H1 (cell line): ENCODE data around the gene MAGI2. TPM values are rescaled to one million over a fixed set of nuclear protein-coding genes. Genes with fewer than 3 reads are reported as not detected.

Experiments
- CTCF ChIA-PET: fragments of 300-600 bp; sonication (Branson Sonifier 250); formaldehyde crosslinking; loops from one replicate; lab custom pipeline; 2021; ENCODE audit not compliant: partially characterized antibody; lab: Charles Lee
- POLR2A ChIA-PET: fragments of 300-600 bp; sonication (Branson Sonifier 250); formaldehyde crosslinking; loops from one replicate; lab custom pipeline; 2021; ENCODE audit warnings: inconsistent platforms; ENCODE audit not compliant: partially characterized antibody; lab: Charles Lee
- DNase-seq, 2 experiments: peaks; one replicate each; pipeline versions ENCODE4 v3.0.0 to v3.0.0-alpha.2; 2010 to 2022; ENCODE audit warnings: low spot score in 2 of 2, low read depth in 1 of 2, mixed read lengths in 1 of 2
- FAIRE-seq: peaks from 2 replicates; lab custom pipeline; 2011; peaks lifted over from hg19 to GRCh38; lab: Jason Lieb, UNC
- H2AFZ ChIP-seq: 2 replicates; pipeline ENCODE4 v1.8.1; 2012; ENCODE audit warnings: low read length, inconsistent platforms
- H2AK5ac ChIP-seq: 2 replicates; pipeline ENCODE4 v1.6.1; 2013; ENCODE audit warnings: low read depth, low read length
- H2BK120ac ChIP-seq: replicated peaks from 2 replicates; pipeline ENCODE3; 2013; ENCODE audit warnings: low read depth, low read length, inconsistent platforms
- H2BK12ac ChIP-seq: 2 replicates; pipeline ENCODE4 v1.6.1; 2013; ENCODE audit warnings: low read depth, low read length
- H2BK15ac ChIP-seq: 2 replicates; pipeline ENCODE4 v1.6.1; 2013; ENCODE audit warnings: low read length
- H2BK20ac ChIP-seq: 2 replicates; pipeline ENCODE4 v1.6.1; 2013; ENCODE audit warnings: low read length
- H2BK5ac ChIP-seq: 2 replicates; pipeline ENCODE4 v1.6.1; 2013; ENCODE audit warnings: low read depth, low read length
- H3K14ac ChIP-seq: 2 replicates; pipeline ENCODE4 v1.6.1; 2013; ENCODE audit warnings: inconsistent platforms; ENCODE audit not compliant: insufficient read length
- H3K18ac ChIP-seq: 2 replicates; pipeline ENCODE4 v1.6.1; 2013; ENCODE audit warnings: low read length; ENCODE audit errors: extremely low read depth
- H3K23ac ChIP-seq: 2 replicates; pipeline ENCODE4 v1.6.1; 2013; ENCODE audit warnings: inconsistent platforms; ENCODE audit not compliant: insufficient read length
- H3K23me2 ChIP-seq: 2 replicates; pipeline ENCODE4 v1.6.1; 2013; ENCODE audit warnings: low read depth, low read length
- H3K27ac ChIP-seq: 2 replicates; pipeline ENCODE4 v1.6.1; 2011; ENCODE audit warnings: low read depth, low read length, inconsistent platforms
- H3K27me3 ChIP-seq, 4 experiments: replicated peaks in 1 of 4; 1 replicate in 1 of 4; 2 replicates in 3 of 4; pipeline versions ENCODE4 v1.6.1 to v1.8.1; 2011 to 2013; ENCODE audit warnings: low read length in 3 of 4, mild to moderate bottlenecking in 3 of 4, inconsistent platforms in 2 of 4, mixed read lengths in 2 of 4, moderate library complexity in 1 of 4; ENCODE audit not compliant: control insufficient read depth in 3 of 4, insufficient read depth in 3 of 4; ENCODE audit errors: extremely low read depth in 1 of 4
- H3K36me3 ChIP-seq, 4 experiments: 2 replicates each; pipeline versions ENCODE4 v1.6.1 to v1.8.1; 2011 to 2013; ENCODE audit warnings: mild to moderate bottlenecking in 4 of 4, low read length in 3 of 4, moderate library complexity in 2 of 4, control low read depth in 1 of 4, inconsistent platforms in 1 of 4; ENCODE audit not compliant: insufficient read depth in 4 of 4, control insufficient read depth in 2 of 4
- H3K4ac ChIP-seq: replicated peaks from 2 replicates; pipeline ENCODE3; 2013; ENCODE audit warnings: low read length, low read depth, mixed read lengths, inconsistent platforms; ENCODE audit not compliant: insufficient read length
- H3K4me1 ChIP-seq, 4 experiments: replicated peaks in 1 of 4; 1 replicate in 1 of 4; 2 replicates in 3 of 4; pipeline versions ENCODE4 v1.6.1 to v1.8.1; 2011 to 2013; ENCODE audit warnings: low read length in 3 of 4, inconsistent platforms in 2 of 4, mixed read lengths in 1 of 4; ENCODE audit not compliant: insufficient read depth in 4 of 4, control insufficient read depth in 3 of 4
- H3K4me2 ChIP-seq, 2 experiments: 2 replicates each; pipeline versions ENCODE4 v1.6.1 to v1.8.1; 2011 to 2013; ENCODE audit warnings: low read depth in 2 of 2, low read length in 2 of 2, control low read depth in 1 of 2, inconsistent platforms in 1 of 2, mild to moderate bottlenecking in 1 of 2; ENCODE audit not compliant: insufficient read depth in 1 of 2
- H3K4me3 ChIP-seq, 4 experiments: fragments of 200-600, 300-600 bp in 1 of 4; sonication (generic), shearing (Covaris generic), sonication (Bioruptor Twin) in 1 of 4; 2 replicates each; pipeline versions ENCODE4 v1.5.1 to v1.8.1; 2011 to 2016; ENCODE audit warnings: low read length in 4 of 4, low read depth in 3 of 4, control low read depth in 2 of 4, inconsistent platforms in 2 of 4, mild to moderate bottlenecking in 2 of 4, mixed read lengths in 1 of 4, moderate library complexity in 1 of 4; ENCODE audit not compliant: insufficient read depth in 2 of 4; ENCODE audit errors: extremely low read depth in 1 of 4
- H3K56ac ChIP-seq: replicated peaks from 2 replicates; pipeline ENCODE3; 2013; ENCODE audit warnings: low read depth, mild to moderate bottlenecking, mixed read lengths, low read length, inconsistent platforms; ENCODE audit not compliant: insufficient read length
- H3K79me1 ChIP-seq: 2 replicates; pipeline ENCODE4 v1.6.1; 2013; ENCODE audit warnings: low read depth, low read length, control low read depth
- H3K79me2 ChIP-seq, 2 experiments: 2 replicates each; pipeline versions ENCODE4 v1.6.1 to v1.8.1; 2012 to 2013; ENCODE audit warnings: low read length in 2 of 2, mild to moderate bottlenecking in 2 of 2, inconsistent platforms in 1 of 2; ENCODE audit not compliant: insufficient read depth in 2 of 2, control insufficient read depth in 1 of 2
- H3K9ac ChIP-seq, 4 experiments: replicated peaks in 1 of 4; 1 replicate in 1 of 4; 2 replicates in 3 of 4; pipeline versions ENCODE4 v1.6.1 to v1.8.1; 2011 to 2013; ENCODE audit warnings: low read depth in 3 of 4, low read length in 3 of 4, control low read depth in 2 of 4, mild to moderate bottlenecking in 2 of 4, moderate library complexity in 2 of 4, inconsistent platforms in 1 of 4; ENCODE audit errors: extremely low read depth in 1 of 4
- H3K9me3 ChIP-seq, 2 experiments: 2 replicates each; pipeline versions ENCODE4 v1.6.1 to v1.8.1; 2012 to 2013; ENCODE audit warnings: mild to moderate bottlenecking in 2 of 2, moderate library complexity in 2 of 2, control low read depth in 1 of 2, inconsistent platforms in 1 of 2, low read depth in 1 of 2, low read length in 1 of 2, mixed read lengths in 1 of 2; ENCODE audit not compliant: insufficient read depth in 2 of 2
- H4K20me1 ChIP-seq, 2 experiments: replicated peaks in 1 of 2; 2 replicates each; pipeline versions ENCODE3 to v1.8.1; 2011 to 2013; ENCODE audit warnings: inconsistent platforms in 2 of 2, low read length in 2 of 2, mild to moderate bottlenecking in 1 of 2; ENCODE audit not compliant: insufficient read depth in 2 of 2, control insufficient read depth in 1 of 2
- H4K5ac ChIP-seq: 2 replicates; pipeline ENCODE4 v1.6.1; 2013; ENCODE audit warnings: low read length, low read depth, mixed read lengths, inconsistent platforms; ENCODE audit not compliant: insufficient read length
- H4K8ac ChIP-seq: 2 replicates; pipeline ENCODE4 v1.8.0; 2013; ENCODE audit warnings: mild to moderate bottlenecking, moderate library complexity, low read length, inconsistent platforms; ENCODE audit not compliant: insufficient read depth; ENCODE audit errors: extremely low read depth
- H4K91ac ChIP-seq: replicated peaks from 2 replicates; pipeline ENCODE3; 2013; ENCODE audit warnings: low read length, mixed read lengths, inconsistent platforms; ENCODE audit not compliant: insufficient read length
- ASH2L ChIP-seq: fragments of 200-600, 300-600 bp; sonication (generic); IDR thresholded peaks from one replicate; pipeline ENCODE4 v1.7.1; 2017; ENCODE audit warnings: low read length
- BRCA1 ChIP-seq: IDR thresholded peaks from 2 replicates; pipeline ENCODE4 v1.6.1; 2012; ENCODE audit warnings: low read depth, low read length, improper control_type of control experiment
- CBX8 ChIP-seq: fragments of 300-800, 300-1000 bp; sonication (generic); IDR thresholded peaks from 2 replicates; pipeline ENCODE4 v1.7.1; 2016; ENCODE audit warnings: low read depth, low read length, borderline replicate concordance
- CEBPB ChIP-seq: IDR thresholded peaks from 2 replicates; pipeline ENCODE4 v1.6.1; 2012; ENCODE audit warnings: low read depth, low read length
- EGR1 ChIP-seq: IDR thresholded peaks from 2 replicates; pipeline ENCODE4 v1.6.1; 2011; ENCODE audit warnings: low read depth, low read length, borderline replicate concordance
- EP300 ChIP-seq, 2 experiments: IDR thresholded peaks; 1 replicate in 1 of 2; 2 replicates in 1 of 2; pipeline ENCODE4 v1.6.1; 2011 to 2012; ENCODE audit warnings: low read depth in 2 of 2, low read length in 2 of 2, mild to moderate bottlenecking in 2 of 2, borderline replicate concordance in 1 of 2, inconsistent platforms in 1 of 2, moderate library complexity in 1 of 2
- KDM1A ChIP-seq: fragments of 200-600, 300-600 bp; sonication (generic); IDR thresholded peaks from 2 replicates; pipeline ENCODE4 v1.7.1; 2016; ENCODE audit warnings: mild to moderate bottlenecking, low read length, borderline replicate concordance
- RFX5 ChIP-seq: IDR thresholded peaks from 2 replicates; pipeline ENCODE4 v1.6.1; 2011; ENCODE audit warnings: low read depth, low read length, improper control_type of control experiment, borderline replicate concordance
- SP1 ChIP-seq: IDR thresholded peaks from 2 replicates; pipeline ENCODE4 v1.6.1; 2011; ENCODE audit warnings: low read depth, low read length
- SP2 ChIP-seq: IDR thresholded peaks from 2 replicates; pipeline ENCODE4 v1.6.1; 2012; ENCODE audit warnings: mild to moderate bottlenecking, low read length, inconsistent platforms
- TBP ChIP-seq: IDR thresholded peaks from 2 replicates; pipeline ENCODE4 v1.6.1; 2011; ENCODE audit warnings: low read depth, low read length, improper control_type of control experiment
- TCF12 ChIP-seq: IDR thresholded peaks from 2 replicates; pipeline ENCODE4 v1.6.1; 2011; ENCODE audit warnings: low read depth, mild to moderate bottlenecking, low read length
- TEAD4 ChIP-seq: IDR thresholded peaks from 2 replicates; pipeline ENCODE4 v1.6.1; 2012; ENCODE audit warnings: low read depth, low read length, inconsistent platforms, mixed read lengths
- WGBS, 2 experiments: shearing (Covaris generic) in 1 of 2; methylation state at CpG; one replicate each; pipeline versions ENCODE4 v1.1.6 to v1.1.7; 2013 to 2015; ENCODE audit warnings: low lambda C conversion rate in 2 of 2, mixed read lengths in 2 of 2, inconsistent platforms in 1 of 2, low coverage in 1 of 2, missing lambda C conversion rate in 1 of 2; ENCODE audit not compliant: insufficient replicate concordance in 2 of 2, insufficient coverage in 1 of 2, insufficient read length in 1 of 2; ENCODE audit errors: extremely low coverage in 1 of 2, missing lambda C conversion rate in 1 of 2; 5-methylcytosine and 5-hydroxymethylcytosine counted together
- polyA plus RNA-seq, 7 experiments: library from polyadenylated mRNA; depleted of rRNA in 3 of 7; stranded (reverse) in 5 of 7; unstranded in 2 of 7; fragments of >200 nt in 5 of 7; fragments of 200-250 nt in 2 of 7; gene quantifications; 1 replicate in 5 of 7; 2 replicates in 1 of 7; 4 replicates in 1 of 7; pipeline versions ENCODE4 v1.2.1 to v1.2.3, GENCODE V29; 2011 to 2013; ENCODE audit warnings: missing spikeins in 2 of 7, mixed read lengths in 2 of 7
- total RNA-seq: library from RNA; stranded (reverse); fragmentation: NEBNext Ultra II Directional; extraction: Animal tissue kit (Norgen Biotek cat#: 25700); gene quantifications from 2 replicates; pipeline ENCODE4 v1.2.1, GENCODE V29; 2021
- TF ChIP-seq, protein P1 (sequence below): IDR thresholded peaks from 2 replicates; pipeline ENCODE4 v1.6.1; 2012; ENCODE audit warnings: low read length, inconsistent platforms

The MAGI2 gene
- total and polyA plus RNA-seq, 2 of the 8 experiments (the other 6 are each of a cell fraction or from before 2014, with no cell fraction given) = 6.0 to 27.3 TPM

DNA sequence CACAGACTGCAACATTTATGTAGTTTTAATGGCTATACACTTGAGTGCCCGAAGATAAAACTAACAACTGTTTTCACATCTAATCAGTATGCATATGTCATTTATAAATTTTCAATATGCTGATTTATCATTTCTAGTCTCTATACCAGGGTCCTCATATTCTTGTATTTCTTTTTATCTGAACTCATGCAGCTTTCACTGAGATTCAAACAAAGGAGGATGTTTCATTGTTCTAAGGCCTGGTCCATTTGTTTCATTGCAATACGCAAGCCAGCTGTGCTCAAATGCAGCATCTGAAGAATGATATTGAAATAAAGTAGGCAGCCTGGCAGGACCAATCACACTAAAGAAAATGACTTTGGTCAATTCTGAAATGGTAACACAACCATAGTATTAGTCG is 31.7 kb downstream of the MAGI2 start:
- ChIA-PET POLR2A (no interaction called here), CTCF (interaction anchor here (1.2 kb wide), 1 partner anchor 123 kb away, joined by 3 read pairs; no protein-coding TSS in a partner anchor)
- no peak overlapping the region for H4K5ac ChIP-seq
- H3K79me1 ChIP-seq = no peaks in the 10 kb centered on the region
- no peaks in the 10 kb centered on the region for H4K20me1 ChIP-seq
- H3K23me2 ChIP-seq = no peaks in the 10 kb centered on the region; the same call in 1 of the 2 replicates
- H3K27me3 ChIP-seq = no peaks in the 10 kb centered on the region
- no peaks in the 10 kb centered on the region for H3K9me3 ChIP-seq
- no peak overlapping the region for H3K18ac ChIP-seq
- no peak overlapping the region for H2BK20ac ChIP-seq
- no peak overlapping the region for H3K4me3 ChIP-seq
- no peak overlapping the region for H3K14ac ChIP-seq
- H3K56ac ChIP-seq = no peak overlapping the region
- H3K4me1 ChIP-seq = no peaks in the 10 kb centered on the region
- WGBS, 2 experiments = 94% methylated on average over 3 of the region's 3 CpGs; no CpG with 5 or more reads in 1 of the 2 experiments
- FAIRE-seq (no peak), DNase-seq (no peak)
- H3K27ac ChIP-seq = no peak overlapping the region
- no peaks in the 10 kb centered on the region for H3K79me2 ChIP-seq
- H3K4me2 ChIP-seq = no peak overlapping the region
- H4K91ac ChIP-seq = no peak overlapping the region
- no peak overlapping the region for H2BK15ac ChIP-seq
- H2BK5ac ChIP-seq = no peak overlapping the region
- H4K8ac ChIP-seq = no peak overlapping the region
- H3K36me3 ChIP-seq = no peaks in the 10 kb centered on the region
- no peak overlapping the region for H2BK120ac ChIP-seq
- no peak overlapping the region for H3K4ac ChIP-seq
- no peak overlapping the region for H2BK12ac ChIP-seq
- H2AK5ac ChIP-seq = no peak overlapping the region
- H2AFZ ChIP-seq = no peak overlapping the region
- H3K9ac ChIP-seq = no peak overlapping the region
- no peak overlapping the region for H3K23ac ChIP-seq
- TF ChIP-seq, protein P1, sequence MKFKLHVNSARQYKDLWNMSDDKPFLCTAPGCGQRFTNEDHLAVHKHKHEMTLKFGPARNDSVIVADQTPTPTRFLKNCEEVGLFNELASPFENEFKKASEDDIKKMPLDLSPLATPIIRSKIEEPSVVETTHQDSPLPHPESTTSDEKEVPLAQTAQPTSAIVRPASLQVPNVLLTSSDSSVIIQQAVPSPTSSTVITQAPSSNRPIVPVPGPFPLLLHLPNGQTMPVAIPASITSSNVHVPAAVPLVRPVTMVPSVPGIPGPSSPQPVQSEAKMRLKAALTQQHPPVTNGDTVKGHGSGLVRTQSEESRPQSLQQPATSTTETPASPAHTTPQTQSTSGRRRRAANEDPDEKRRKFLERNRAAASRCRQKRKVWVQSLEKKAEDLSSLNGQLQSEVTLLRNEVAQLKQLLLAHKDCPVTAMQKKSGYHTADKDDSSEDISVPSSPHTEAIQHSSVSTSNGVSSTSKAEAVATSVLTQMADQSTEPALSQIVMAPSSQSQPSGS = no peak
- TF ChIP-seq ASH2L (no peak), EP300 (IDR thresholded peaks at IDR 0.05; ENCODE audit: borderline replicate concordance in 1 of 2, low read depth in 2 of 2, low read length in 2 of 2) (no peak), CBX8 (no peak), TCF12 (no peak), TBP (no peak), TEAD4 (no peak), RFX5 (no peak), BRCA1 (no peak), KDM1A (no peak), CEBPB (no peak), EGR1 (no peak), SP1 (no peak), SP2 (no peak)
